ENCODE results near the gene DOCK2.

GRCh38 chr5:170056561-170057267 lies 419.6 kb downstream of the DOCK2 start:
- TF ChIP-seq CTCF (IDR thresholded peaks at IDR 0.05), result no peak
- no peak for TF ChIP-seq POLR2A (IDR thresholded peaks at IDR 0.05)
